CD4-positive, alpha-beta T cell treated with Interleukin-6 for 4 hours (primary cell): ENCODE results near the gene COX4I1.
"Not testable (repeated sequence)": the region's sequence is repeated elsewhere in the genome, so short reads cannot be mapped to it uniquely, and the experiment has no call there.

Source experiments
- DNase-seq: peaks from one replicate; pipeline ENCODE4 v3.0.0-alpha.2; 2020; ENCODE audit warnings: mixed read lengths

Gene COX4I1

DNA sequence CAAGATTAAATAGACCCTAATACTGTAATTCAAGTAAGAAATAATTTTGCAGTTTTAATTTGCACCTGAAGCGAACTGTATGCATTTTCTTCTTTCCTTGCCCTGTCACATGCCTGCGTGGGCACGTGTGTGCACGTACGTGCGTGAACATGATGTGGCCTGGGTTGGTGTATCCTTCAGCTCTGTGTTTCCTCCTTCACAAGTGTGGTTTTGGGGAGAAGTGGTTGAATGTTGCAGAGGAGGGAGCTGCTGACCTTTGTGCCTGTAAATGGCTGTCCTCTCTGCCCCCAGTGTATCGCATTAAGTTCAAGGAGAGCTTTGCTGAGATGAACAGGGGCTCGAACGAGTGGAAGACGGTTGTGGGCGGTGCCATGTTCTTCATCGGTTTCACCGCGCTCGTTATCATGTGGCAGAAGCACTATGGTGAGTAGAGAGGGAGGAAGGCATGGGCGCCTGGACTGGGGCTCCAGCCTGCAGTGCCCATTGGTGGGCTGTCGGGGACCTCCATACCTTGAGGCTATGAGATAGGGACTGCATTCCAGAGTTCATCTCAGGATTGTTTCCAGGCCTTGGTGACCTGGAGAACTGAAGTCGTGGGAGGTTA lies 6.0 kb downstream of the COX4I1 start:
- no peak for DNase-seq

DNA sequence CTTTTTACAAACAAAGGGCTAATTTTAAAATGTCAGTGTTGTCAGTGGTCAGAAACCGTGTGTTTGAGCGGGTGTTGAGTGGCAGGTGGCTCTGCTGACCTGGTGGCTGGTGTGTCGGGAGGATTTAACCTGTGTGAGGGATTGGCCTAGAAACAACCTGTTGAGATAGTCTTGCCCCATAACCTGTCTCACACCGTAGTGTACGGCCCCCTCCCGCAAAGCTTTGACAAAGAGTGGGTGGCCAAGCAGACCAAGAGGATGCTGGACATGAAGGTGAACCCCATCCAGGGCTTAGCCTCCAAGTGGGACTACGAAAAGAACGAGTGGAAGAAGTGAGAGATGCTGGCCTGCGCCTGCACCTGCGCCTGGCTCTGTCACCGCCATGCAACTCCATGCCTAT lies 7.0 kb downstream of the COX4I1 start:
- no peak for DNase-seq

DNA sequence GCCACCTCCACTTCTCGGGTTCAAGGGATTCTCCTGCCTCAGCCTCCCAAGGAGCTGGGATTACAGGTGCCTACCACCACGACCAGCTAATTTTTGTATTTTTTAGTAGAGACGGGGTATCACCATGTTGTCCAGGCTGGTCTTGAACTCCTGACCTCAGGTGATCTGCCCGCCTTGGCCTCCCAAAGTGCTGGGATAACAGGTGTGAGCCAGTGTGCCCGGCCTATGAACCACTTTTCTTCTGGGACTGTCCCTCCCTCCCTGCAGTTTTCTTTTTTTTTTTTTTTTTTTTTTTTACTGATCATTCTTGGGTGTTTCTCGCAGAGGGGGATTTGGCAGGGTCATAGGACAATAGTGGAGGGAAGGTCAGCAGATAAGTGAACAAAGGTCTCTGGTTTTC lies 7.8 kb downstream of the COX4I1 start:
- not testable (repeated sequence) for DNase-seq

DNA sequence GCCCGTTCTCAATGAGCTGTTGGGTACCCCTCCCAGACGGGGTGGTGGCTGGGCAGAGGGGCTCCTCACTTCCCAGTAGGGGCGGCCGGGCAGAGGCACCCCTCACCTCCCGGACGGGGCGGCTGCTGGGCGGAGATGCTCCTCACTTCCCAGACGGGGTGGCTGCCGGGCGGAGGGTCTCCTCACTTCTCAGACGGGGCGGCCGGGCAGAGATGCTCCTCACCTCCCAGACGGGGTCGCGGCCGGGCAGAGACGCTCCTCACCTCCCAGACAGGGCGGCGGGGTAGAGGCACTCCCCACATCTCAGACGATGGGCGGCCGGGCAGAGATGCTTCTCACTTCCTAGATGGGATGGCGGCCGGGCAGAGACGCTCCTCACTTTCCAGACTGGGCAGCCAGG lies 8.6 kb downstream of the COX4I1 start:
- DNase-seq = not testable (repeated sequence)

DNA sequence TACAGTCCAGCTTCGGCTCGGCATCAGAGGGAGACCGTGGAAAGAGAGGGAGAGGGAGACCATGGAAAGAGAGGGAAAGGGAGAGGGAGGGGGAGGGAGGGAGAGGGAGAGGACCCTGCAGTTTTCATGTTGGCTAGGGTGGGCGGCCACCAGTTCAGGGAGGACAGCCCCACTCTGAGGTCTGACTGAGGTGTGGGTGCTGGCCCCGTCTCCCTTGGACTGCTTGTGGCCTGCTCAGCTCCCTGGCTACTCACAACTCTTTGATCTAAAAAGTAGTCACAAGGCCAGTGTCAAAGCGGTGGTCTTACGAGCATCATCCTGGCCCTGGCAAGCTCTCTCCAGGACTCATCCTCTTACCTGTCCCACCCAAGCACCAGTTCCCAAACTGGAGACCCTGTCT lies 9.4 kb downstream of the COX4I1 start:
- DNase-seq = no peak

DNA sequence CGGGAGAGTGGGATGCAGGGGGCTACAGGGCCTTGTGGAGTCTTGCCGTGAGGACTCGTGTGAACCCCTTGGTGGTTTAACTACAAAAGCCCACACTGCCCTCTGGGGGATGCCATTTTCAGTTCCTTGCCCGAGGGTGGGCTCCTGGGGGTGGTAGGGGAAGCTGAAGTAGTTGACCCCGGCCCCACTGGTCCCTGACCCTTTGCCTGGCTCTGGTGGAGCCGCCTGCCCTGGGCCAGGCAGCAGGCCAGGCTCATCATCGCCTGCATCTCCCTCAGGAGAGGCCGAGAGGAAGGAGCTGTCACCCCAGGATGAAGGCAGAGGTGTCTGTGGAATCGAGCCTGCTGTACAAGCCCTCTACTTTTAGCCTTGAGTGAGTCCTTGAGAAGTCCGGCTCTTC lies 10.2 kb downstream of the COX4I1 start:
- no peak for DNase-seq

DNA sequence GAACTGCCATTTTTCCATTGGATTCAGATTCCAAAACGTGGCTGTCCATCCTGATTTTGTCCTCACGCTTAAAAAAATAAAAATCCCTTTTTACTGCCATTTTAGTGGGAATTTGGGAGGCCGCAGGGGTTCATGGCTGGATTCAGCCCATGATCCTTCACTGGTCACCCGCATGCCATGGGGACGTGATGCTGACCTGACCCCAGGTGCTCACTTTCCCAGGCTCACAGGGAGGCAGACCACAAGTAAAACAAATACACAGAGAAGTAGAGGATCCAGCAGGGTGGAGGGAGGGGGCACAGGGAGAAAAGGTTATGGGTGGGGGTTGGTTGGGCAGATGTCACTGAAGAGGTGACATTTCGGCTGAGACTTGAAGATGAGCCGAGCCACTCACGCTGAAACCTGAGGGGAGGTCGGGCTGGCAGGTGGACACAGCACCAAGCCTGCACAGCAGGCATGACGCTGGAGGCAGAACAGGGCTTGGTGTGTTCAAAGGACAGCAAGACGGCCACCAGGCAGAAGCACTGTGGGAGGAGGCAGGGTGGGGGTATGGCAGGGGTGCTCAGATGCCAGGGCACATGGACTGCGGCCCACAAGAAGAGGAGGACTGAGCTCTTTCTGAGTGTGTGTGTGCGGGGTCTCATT lies 10.7 kb downstream of the COX4I1 start:
- no peak for DNase-seq

DNA sequence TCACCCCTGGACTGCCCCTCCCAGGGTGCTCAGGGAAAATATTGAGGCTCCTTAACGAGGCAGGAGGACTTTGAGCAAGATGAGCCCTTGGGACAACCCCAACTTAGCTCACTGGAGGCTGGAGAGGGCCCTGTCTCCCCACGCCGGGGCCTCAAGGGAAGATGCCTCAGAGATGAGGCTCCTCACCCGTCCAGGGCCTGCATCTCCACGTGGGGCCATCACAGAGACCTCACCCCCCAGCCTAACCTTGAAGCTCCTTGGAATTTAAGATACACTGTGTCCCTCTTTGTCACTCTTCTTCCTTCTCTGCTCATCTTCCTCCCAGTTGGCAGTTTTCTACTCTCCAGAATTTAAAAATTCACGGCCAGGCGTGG lies 11.2 kb downstream of the COX4I1 start:
- DNase-seq = no peak

DNA sequence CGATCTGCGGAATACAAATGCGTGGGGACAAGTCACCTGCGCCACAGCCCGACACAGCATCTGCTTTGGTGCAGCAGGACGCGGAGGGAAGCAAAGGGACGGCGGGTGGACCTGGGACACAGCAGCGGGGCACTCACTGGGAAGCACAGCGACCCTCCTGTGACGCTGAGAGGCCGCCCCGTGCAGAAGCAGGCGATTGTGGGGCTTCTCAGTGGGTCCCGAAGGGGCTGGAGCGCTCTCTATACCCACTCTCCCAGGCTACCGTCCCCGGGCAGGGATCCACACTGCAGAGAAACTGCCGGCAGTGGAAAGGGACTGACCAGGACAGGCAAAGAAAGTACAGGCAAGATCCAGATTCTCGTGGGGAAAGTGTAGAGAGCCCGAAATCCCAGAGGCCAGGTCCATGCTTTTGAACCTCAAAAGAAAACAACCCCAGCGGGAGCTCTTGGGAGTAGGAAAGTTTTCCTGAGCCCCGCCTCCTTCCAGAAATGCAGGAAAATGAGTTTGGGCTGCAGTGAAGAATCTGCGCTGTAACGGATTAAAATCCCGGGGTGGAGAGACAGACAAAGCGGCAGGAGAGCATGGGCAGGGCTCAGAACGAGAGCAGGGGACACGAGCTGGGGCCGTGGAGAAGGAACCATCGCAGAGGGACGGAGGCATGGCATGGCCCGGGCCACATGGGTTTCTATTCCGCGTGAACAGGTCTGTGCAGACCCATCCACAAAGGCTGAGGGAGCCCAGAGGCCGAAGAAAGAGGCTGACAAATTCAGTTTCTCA lies 12.7 kb downstream of the COX4I1 start:
- DNase-seq = no peak

DNA sequence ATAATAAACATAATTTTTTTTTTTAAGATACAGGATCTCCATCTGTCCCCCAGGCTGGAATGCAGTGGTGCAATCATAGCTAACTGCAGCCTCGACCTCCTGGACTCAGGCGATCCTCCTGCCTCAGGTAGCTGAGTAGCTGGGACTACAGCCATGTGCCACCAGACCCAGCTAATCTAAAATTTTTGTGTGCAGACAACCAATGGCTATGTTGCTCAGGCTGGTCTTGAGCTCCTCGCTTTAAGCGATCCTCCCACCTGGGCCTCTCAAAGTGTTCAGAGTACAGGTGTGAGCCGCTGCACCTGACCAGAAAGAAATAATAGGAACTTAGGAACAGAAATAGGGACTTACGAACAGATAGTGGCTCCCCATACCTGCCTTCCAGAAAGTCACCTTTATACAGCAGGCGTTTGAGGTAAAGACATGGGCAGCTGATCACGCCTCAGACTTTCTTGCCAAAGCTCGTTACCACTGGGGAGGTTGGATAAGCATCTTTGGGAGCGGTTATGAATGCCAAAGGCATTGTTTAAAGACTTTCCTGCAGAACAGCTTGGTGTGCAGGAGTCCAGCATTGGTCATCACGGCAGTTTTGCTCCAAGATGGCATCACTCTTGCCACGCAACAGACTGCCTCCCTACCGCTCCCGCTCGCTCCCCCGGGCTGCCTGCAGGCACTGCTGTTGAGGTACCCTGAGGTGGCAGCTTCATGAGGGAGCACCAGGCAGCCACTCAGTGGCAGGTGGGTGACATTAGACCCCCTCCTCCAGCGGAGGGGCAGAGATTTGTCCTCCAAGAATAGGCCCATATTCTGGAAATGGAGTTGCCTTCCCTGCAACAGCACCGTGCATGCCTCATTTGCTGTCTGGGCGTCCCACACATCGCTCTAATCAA lies 13.6 kb downstream of the COX4I1 start:
- DNase-seq = no peak

DNA sequence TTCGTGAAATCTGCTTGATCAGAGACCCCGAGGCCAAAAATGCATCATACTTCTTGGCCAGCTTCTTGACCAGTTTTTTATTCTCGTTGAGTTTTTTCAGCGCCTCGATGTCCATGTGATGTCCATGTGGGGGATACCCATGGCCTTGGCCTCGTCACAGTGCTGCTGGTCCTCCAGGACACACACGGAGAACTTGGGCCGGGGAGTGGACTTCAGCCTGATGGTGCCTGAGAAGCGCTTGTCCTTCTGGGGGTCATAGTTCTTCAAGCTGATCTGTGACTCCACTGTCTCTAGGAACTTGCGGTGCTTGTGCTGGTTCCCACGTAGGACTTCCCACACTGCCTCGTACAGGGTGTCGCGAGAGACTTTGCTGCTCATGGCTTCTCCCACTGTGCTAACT lies 16.7 kb downstream of the COX4I1 start:
- DNase-seq = no peak

DNA sequence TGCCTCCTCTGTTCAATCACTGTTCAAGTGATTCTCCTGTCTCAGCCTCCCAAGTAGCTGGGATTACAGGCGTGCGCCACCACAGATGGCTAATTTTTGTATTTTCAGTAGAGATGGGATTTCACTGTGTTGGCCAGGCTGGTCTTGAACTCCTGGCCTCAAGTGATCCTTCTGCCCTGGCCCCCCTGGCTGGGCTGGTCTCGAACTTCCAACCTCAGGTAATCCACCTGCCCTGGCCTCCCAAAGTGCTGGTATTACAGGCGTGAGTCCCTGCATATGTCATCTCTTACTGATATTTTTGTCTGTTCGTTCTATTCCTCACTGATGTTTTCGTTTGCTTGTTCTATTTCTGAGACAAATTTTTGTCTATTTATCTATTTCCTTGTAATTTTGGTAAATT lies 17.7 kb downstream of the COX4I1 start:
- not testable (repeated sequence) for DNase-seq

DNA sequence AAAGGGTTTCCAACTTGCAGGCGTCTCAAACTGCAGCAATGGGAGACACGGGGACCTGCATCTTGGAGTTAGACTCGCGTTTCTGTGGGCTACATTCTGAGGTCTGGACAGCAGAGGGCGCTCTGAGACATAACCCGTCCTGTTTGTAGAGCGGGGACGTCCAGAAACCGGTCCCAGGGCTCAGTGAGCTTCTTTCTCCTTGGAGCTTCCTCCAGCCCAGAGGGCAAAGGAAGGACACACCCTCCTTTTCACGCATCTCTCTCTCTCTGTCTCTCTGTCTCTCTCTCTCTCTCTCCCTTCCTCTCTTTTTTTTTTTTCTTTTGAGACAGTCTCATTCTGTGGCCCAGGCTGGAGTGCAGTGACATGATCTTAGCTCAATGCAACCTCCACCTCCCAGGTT lies 19.8 kb downstream of the COX4I1 start:
- peak; percentile 87 for DNase-seq

DNA sequence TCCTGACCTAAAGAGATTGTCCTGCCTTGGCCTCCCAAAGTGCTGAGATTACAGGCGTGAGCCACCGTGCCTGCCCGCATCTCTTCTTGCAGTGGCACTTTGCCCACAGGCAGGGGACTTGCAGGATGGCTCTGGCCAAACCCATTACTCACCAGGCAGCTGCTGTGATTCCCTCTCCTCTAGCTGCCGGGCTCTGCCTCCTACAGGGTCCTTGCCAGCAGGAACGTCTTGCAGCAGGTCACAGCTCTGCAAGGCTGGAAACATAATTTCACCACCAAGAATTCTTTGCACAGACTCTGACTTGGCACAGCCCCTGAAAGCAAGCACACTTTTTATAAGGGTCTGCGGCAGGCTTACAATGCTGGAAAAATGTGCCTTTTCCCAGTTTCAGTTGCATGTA lies 20.3 kb downstream of the COX4I1 start:
- DNase-seq = no peak

DNA sequence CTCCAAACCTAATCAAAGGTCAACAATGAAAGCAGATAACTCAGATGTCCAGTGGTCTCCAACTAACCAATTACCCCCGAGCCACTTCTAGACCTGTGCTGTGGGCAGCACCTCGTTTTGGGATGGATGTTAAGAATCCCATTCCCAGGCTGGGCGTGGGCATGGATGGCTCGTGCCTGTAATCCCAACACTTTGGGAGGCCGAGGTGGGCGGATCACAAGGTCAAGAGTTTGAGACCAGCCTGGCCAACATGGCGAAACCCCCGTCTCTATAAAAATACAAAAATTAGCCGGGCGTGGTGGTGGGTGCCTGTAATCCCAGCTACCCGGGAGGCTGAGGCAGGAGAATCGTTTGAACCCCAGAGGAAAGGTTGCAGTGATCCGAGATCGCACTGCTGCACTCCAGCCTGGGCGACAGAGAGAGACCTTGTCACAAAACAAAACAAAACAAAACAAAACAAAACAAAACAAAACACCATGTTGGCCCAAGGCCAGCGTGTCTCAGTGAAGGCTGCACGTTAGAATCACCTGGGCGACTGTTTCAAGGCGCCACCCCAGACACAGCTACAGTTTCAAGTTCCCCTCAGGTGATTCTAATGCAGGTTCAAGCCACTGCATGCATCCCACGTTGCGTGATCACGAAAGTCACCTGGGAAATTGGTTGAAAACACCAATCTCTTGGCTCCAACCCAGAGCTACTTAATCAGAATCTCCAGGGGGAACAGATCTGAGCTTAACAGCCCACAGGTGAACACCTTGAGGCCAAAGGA lies 21.3 kb downstream of the COX4I1 start:
- DNase-seq = no peak

DNA sequence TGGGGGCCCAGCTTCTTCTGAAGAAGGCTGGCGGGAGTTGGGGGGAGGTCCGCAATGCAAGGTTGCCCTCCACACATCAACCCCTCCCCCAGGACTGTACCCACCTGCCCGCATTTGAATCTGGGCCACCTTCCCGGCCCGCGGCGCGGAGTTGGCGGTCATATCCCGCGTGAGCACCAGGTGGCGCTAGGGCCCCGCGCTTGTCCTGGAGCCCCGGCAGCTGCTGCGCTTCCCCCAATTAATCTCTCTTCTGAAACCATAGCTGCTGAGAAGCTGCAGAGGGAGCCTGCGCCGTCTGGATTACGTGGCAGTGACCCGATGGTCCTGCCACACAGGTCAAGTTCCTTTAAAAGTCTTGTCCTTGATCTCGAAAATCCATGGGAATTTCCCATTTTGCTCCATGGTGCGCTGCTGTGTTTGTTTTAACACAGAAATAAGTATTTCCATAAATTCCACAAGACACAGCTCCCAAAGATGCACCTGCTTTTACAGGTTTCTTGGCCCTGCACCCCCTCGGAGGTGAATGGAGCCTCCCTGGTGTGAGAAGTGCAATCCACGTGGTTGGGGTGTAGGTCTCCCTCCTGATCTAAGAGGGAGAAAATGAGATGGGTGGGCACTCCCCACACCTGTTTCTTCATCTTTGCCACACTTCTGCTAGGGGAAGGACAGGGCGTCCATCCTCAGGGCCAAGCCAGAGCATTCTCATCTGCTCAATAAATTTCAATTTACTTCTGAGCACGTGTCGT lies 22.1 kb downstream of the COX4I1 start:
- DNase-seq = peak; percentile 75

DNA sequence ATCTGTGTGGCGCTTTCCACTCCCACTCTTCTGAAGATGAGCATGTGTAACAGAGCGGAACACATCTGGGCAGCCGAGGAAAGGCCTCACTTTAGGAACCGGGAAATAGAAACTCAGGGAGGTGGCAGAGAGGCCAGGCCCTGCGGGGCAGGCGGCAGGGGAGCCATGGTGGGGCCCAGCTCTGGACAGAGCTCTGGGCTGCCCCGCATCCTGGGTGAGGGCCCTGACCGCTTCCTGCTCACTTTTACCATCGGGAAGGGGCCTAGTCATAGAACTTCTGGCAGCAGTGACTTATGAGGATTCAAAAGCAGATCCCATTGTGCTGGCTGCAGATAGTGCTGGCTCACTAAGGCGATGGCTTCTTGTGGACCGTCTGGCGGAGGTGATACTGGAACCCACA lies 22.6 kb downstream of the COX4I1 start:
- no peak for DNase-seq

DNA sequence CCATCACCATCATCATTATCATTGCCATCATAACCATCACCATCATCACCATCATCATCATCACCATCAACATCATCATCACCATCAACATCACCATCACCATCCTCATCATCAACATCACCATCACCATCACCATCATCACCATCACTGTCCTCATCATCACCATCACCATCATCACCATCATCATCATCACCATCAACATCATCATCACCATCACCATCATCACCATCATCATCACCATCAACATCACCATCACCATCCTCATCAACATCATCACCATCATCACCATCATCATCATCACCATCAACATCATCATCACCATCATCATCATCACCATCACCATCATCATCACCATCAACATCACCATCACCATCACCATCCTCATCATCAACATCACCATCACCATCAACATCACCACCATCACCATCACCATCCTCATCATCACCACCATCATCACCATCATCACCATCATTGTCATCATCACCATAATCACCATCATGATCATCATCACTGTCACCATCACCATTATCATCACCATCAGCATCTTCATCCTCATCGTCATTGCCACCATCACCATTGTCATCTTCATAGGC lies 23.9 kb downstream of the COX4I1 start:
- DNase-seq = no peak

DNA sequence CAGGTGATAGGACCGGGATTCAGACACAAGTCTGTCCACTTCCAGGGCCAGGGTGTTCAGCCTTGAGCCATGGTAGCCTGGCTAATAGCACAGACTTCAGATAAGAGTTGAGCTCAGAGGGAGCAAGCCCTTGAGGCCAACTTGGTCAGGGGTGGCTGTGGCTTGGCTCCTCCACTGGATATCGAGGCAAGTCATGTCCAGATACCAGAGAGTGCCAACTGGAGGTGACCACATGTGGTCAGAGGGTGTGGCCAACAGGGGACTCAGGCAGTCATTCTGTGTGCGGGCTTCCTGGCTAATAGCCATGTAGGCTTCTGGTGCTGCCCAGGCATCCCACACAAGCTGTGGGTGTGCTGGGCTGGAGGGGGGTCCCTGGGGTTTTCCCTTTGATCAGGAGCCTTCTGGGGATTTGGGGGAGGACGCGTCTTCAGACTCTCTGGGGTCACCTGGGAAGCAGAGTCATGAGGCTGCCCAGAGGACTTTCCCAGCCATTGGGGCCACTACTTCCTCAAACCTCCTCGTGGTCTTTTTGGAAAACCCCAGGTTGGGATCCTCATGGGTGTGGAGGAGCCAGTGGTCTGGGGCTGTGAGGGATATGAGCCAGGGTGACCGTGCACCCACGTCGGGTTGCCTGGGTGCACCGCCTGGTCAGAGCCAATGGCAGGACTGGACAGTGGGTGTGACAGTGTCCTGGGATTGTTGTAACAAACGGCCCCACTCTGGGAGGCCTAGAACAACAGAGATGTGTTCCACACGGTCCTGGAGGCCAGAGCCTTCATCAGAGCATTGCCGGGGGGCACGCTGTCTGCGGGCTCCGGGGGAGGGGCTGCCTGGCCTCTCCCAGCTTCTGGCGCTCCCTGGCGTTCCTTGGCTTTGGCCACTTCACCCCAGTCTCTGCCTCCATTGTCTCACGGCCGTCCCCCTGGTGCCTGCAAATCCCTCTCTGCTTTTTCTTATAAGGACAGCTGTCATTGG lies 25.0 kb downstream of the COX4I1 start:
- DNase-seq = no peak

DNA sequence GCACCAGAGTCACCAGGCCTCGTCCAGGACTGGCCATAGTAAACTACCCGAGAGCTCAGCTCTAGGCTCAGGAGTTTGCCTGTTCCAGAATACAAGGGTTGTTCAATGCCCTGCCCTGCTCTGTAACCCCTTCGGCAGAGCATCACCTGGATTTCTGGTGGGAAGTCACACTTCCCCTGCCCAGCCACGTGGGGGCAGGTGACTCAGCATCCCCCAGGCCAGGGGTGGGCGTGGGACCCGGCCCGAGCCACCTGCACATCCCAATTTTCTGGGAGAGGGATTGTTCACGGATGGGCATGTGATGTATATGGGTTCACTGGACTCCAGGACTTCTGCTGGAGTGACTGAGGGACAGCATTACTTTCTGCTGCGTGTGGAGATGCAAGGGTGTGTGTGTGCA lies 25.8 kb downstream of the COX4I1 start:
- DNase-seq = no peak
